DMS114 treated with DMSO at 0.1 percent for 48 hours (cell line): Measurements from ENCODE around the gene ETNK1.
"Not testable (repeated sequence)": the region's sequence is repeated elsewhere in the genome, so short reads cannot be mapped to it uniquely, and the experiment has no call there.

Experiments
- DNase-seq: peaks from one replicate; lab custom pipeline; 2025; ENCODE audit not compliant: unreplicated experiment; lab: John Stamatoyannopoulos, UW

Gene ETNK1

GRCh38 chr12:22624870-22625761, at the start of gene ETNK1:
TSS of gene ETNK1 (plus strand) at chr12:22625171. CDS start at chr12:22625431, 260 bp downstream.
- DNase-seq, result peak; percentile 79

GRCh38 chr12:22576065-22576464, 48.9 kb upstream of the ETNK1 start:
- DNase-seq, result no peak

GRCh38 chr12:22576473-22576872, 48.5 kb upstream of the ETNK1 start:
- DNase-seq, result no peak

- no peak for DNase-seq
Measured at GRCh38 chr12:22577667-22578066, 47.3 kb upstream of the ETNK1 start.

GRCh38 chr12:22578328-22578727, 46.6 kb upstream of the ETNK1 start:
- no peak for DNase-seq

GRCh38 chr12:22588817-22589216, 36.2 kb upstream of the ETNK1 start:
- DNase-seq, result no peak

- no peak for DNase-seq
Measured at GRCh38 chr12:22593864-22594263, 31.1 kb upstream of the ETNK1 start.

GRCh38 chr12:22597539-22597938, 27.4 kb upstream of the ETNK1 start:
- not testable (repeated sequence) for DNase-seq

GRCh38 chr12:22598141-22598762, 26.7 kb upstream of the ETNK1 start:
- DNase-seq, result no peak

GRCh38 chr12:22598763-22599161, 26.2 kb upstream of the ETNK1 start:
- no peak for DNase-seq

GRCh38 chr12:22600181-22600580, 24.8 kb upstream of the ETNK1 start:
- DNase-seq, result no peak

- DNase-seq, result no peak
Measured at GRCh38 chr12:22609501-22609900, 15.5 kb upstream of the ETNK1 start.

- DNase-seq, result no peak
Measured at GRCh38 chr12:22610131-22610530, 14.8 kb upstream of the ETNK1 start.

GRCh38 chr12:22612822-22613221, 12.1 kb upstream of the ETNK1 start:
- DNase-seq, result not testable (repeated sequence)

GRCh38 chr12:22615963-22616501, 8.9 kb upstream of the ETNK1 start:
- DNase-seq, result no peak

- DNase-seq, result no peak
Measured at GRCh38 chr12:22617630-22618029, 7.3 kb upstream of the ETNK1 start.

GRCh38 chr12:22624548-22624869, 462 bp upstream of the ETNK1 start:
- peak; percentile 64 for DNase-seq

GRCh38 chr12:22625762-22626294, 857 bp downstream of the ETNK1 start:
- DNase-seq, result no peak

- DNase-seq, result no peak
Measured at GRCh38 chr12:22626406-22626805, 1.4 kb downstream of the ETNK1 start.

- DNase-seq, result no peak
Measured at GRCh38 chr12:22627371-22627770, 2.4 kb downstream of the ETNK1 start.

- DNase-seq, result no peak
Measured at GRCh38 chr12:22628228-22628627, 3.3 kb downstream of the ETNK1 start.

- peak; percentile 47 for DNase-seq
Measured at GRCh38 chr12:22631863-22632463, 7.0 kb downstream of the ETNK1 start.
